Measurements from ENCODE around the gene DIPK1B. TPM values are rescaled to one million over a fixed set of nuclear protein-coding genes. Genes with fewer than 3 reads are reported as not detected.

DIPK1B gene
- total RNA-seq, 2 donors from 2014 or later = 45.1 to 45.7 TPM

- Histone ChIP-seq H3K9me3 (no peaks in the 10 kb centered on the region), H3K4me3 (no peak overlapping the region), H3K27me3 (no peaks in the 10 kb centered on the region), H3K27ac (no peak overlapping the region), H3K36me3 (peaks cover 33% of the 10 kb centered on the region), H3K4me1 (peaks cover 0 to 44% of the 10 kb centered on the region in 2 donors)
- TF ChIP-seq, protein P1, sequence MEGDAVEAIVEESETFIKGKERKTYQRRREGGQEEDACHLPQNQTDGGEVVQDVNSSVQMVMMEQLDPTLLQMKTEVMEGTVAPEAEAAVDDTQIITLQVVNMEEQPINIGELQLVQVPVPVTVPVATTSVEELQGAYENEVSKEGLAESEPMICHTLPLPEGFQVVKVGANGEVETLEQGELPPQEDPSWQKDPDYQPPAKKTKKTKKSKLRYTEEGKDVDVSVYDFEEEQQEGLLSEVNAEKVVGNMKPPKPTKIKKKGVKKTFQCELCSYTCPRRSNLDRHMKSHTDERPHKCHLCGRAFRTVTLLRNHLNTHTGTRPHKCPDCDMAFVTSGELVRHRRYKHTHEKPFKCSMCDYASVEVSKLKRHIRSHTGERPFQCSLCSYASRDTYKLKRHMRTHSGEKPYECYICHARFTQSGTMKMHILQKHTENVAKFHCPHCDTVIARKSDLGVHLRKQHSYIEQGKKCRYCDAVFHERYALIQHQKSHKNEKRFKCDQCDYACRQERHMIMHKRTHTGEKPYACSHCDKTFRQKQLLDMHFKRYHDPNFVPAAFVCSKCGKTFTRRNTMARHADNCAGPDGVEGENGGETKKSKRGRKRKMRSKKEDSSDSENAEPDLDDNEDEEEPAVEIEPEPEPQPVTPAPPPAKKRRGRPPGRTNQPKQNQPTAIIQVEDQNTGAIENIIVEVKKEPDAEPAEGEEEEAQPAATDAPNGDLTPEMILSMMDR (IDR thresholded peaks at IDR 0.05) = no peak
- no peak for DNase-seq (ENCODE audit: low spot score)
Observed at GRCh38 chr9:136675477-136676296, 36.7 kb upstream of the DIPK1B start.

- no peaks in the 10 kb centered on the region for H3K9me3 ChIP-seq
- TF ChIP-seq, protein P1 (IDR thresholded peaks at IDR 0.05) = no peak
- no peak overlapping the region for H3K27ac ChIP-seq
- H3K4me3 ChIP-seq = no peak overlapping the region
- DNase-seq (ENCODE audit: low spot score) = no peak
- H3K27me3 ChIP-seq = no peaks in the 10 kb centered on the region
- H3K36me3 ChIP-seq = peaks cover 33% of the 10 kb centered on the region
- H3K4me1 ChIP-seq = peaks cover 0 to 41% of the 10 kb centered on the region in 2 donors
Observed at GRCh38 chr9:136676297-136676794, 36.0 kb upstream of the DIPK1B start.

GRCh38 chr9:136676920-136677686 lies 35.3 kb upstream of the DIPK1B start:
- Histone ChIP-seq H3K9me3 (no peaks in the 10 kb centered on the region), H3K36me3 (peaks cover 33% of the 10 kb centered on the region), H3K4me3 (no peak overlapping the region), H3K27ac (peak overlapping the region in 1 of 2 donors; percentile 75), H3K4me1 (peaks cover 0 to 36% of the 10 kb centered on the region in 2 donors), H3K27me3 (no peaks in the 10 kb centered on the region)
- DNase-seq (ENCODE audit: low spot score) = no peak
- TF ChIP-seq, protein P1 (IDR thresholded peaks at IDR 0.05) = no peak

DNA sequence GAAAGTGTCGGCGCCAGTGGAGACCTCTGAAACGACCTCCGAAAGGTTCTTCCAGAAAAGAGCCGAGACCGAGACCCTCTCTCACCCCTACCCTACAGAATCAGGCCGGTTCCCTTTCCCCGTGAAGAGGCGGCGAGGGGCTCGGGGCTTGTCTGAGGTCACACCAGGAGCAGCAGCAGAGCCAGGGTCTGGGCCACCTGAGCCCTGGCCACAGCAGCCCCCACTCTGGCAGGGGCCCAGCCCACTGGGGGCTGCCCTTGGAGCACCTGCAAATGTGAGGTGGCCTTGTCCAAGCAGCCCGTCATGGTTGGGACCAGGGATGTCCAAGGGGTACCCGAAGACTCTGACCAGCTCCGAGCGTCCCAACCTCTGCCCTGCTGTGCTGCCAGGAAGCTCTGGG lies 34.3 kb upstream of the DIPK1B start:
- Histone ChIP-seq H3K36me3 (peaks cover 25% of the 10 kb centered on the region), H3K4me1 (peaks cover 0 to 36% of the 10 kb centered on the region in 2 donors), H3K27ac (peak overlapping the region; percentile 75 to 89), H3K27me3 (no peaks in the 10 kb centered on the region), H3K4me3 (no peak overlapping the region), H3K9me3 (no peaks in the 10 kb centered on the region)
- DNase-seq (ENCODE audit: low spot score) = no peak
- TF ChIP-seq, protein P1 (IDR thresholded peaks at IDR 0.05) = no peak

DNA sequence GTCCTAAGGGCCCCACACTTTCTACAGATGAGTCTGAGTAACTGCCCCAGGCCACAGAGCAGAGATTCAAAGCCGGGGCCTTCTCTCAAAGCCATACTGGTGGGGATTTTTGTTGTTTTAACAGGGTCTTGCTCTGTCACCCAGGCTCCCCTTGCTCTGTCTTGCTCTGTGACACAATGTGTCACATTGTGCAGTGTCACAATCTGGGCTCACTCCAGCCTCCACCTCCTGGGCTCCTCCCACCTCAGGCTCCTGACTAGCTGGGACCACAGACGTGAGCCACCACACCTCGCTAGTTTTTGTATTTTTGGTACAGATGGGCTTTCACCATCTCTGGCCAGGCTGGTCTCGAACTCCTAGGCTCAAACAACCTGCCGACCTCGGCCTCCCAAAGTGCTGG lies 33.7 kb upstream of the DIPK1B start:
- peak overlapping the region; percentile 75 to 89 for H3K27ac ChIP-seq
- H3K4me1 ChIP-seq = peaks cover 0 to 42% of the 10 kb centered on the region in 2 donors
- no peak for DNase-seq (ENCODE audit: low spot score)
- H3K36me3 ChIP-seq = peaks cover 20% of the 10 kb centered on the region
- TF ChIP-seq, protein P1 (IDR thresholded peaks at IDR 0.05) = no peak
- no peak overlapping the region for H3K4me3 ChIP-seq
- no peaks in the 10 kb centered on the region for H3K27me3 ChIP-seq
- H3K9me3 ChIP-seq = no peaks in the 10 kb centered on the region

Data from right atrium auricular region (tissue), 2 donors.